ENCODE results near the gene LAIR2.
"Not testable (repeated sequence)": the region's sequence is repeated elsewhere in the genome, so short reads cannot be mapped to it uniquely, and the experiment has no call there.

The LAIR2 gene

GRCh38 chr19:54465426-54466109, 37.1 kb upstream of the LAIR2 start:
- peak overlapping the region; percentile 74 for H2BK15ac ChIP-seq (ENCODE audit: low read length)
- H3K4ac ChIP-seq (ENCODE audit: low read length), result no peak overlapping the region
- peaks cover 2 to 11% of the 10 kb centered on the region in 2 donors for H3K4me1 ChIP-seq (ENCODE audit: control insufficient read depth in 2 of 2, insufficient read depth in 1 of 2, low read depth in 1 of 2, low read length in 2 of 2)
- no peak overlapping the region for H3K14ac ChIP-seq (ENCODE audit: low read length)
- no peak overlapping the region for H2AFZ ChIP-seq (ENCODE audit: low read length)
- H3K27ac ChIP-seq (replicated peaks; ENCODE audit: low read length), result no peak overlapping the region
- H4K91ac ChIP-seq (ENCODE audit: low read depth, low read length, poor library complexity), result no peak overlapping the region
- no peaks in the 10 kb centered on the region for H3K9me3 ChIP-seq (replicated peaks in 1 of 2; ENCODE audit: control insufficient read depth in 2 of 2, insufficient read depth in 1 of 2, low read depth in 1 of 2, low read length in 2 of 2)
- peak overlapping the region; percentile 39 for H3K18ac ChIP-seq (ENCODE audit: low read length)
- peak overlapping the region; percentile 96 for H3K4me2 ChIP-seq (ENCODE audit: insufficient read depth, low read length, poor library complexity, severe bottlenecking)
- DNase-seq (ENCODE audit: low spot score), result no peak
- peak overlapping the region; percentile 96 for H4K8ac ChIP-seq (ENCODE audit: low read depth, low read length)
- H3K79me1 ChIP-seq (ENCODE audit: low read depth, low read length), result no peaks in the 10 kb centered on the region
- H2BK5ac ChIP-seq (ENCODE audit: low read length), result no peak overlapping the region
- H3K36me3 ChIP-seq (replicated peaks in 1 of 2; ENCODE audit: control insufficient read depth in 2 of 2, insufficient read depth in 2 of 2, low read length in 2 of 2), result peaks cover 13 to 19% of the 10 kb centered on the region in 2 donors
- peak overlapping the region; percentile 41 for H2BK12ac ChIP-seq (ENCODE audit: low read length)
- H2AK5ac ChIP-seq (ENCODE audit: low read depth, low read length), result peak overlapping the region; percentile 84
- WGBS, 2 donors (ENCODE audit: extremely low coverage in 2 of 2, insufficient read length in 2 of 2, insufficient replicate concordance in 1 of 2), result no CpG with 5 or more reads among the region's 49 CpGs
- peaks cover 0 to 18% (median 0%) of the 10 kb centered on the region in 3 experiments for H3K27me3 ChIP-seq (ENCODE audit: control insufficient read depth in 3 of 3, insufficient read depth in 3 of 3, low read depth in 1 of 3, low read length in 3 of 3)
- H3K23ac ChIP-seq (ENCODE audit: low read depth, low read length, poor library complexity), result peak overlapping the region; percentile 80
- no peak overlapping the region for H3K4me3 ChIP-seq (ENCODE audit: low read length in 2 of 2)
- no peak overlapping the region for H2BK120ac ChIP-seq (ENCODE audit: low read depth, low read length)
- H3K9ac ChIP-seq (ENCODE audit: low read depth, low read length, poor library complexity), result no peak overlapping the region

GRCh38 chr19:54466110-54466480, 36.5 kb upstream of the LAIR2 start:
- H2AFZ ChIP-seq (ENCODE audit: low read length); H2BK12ac ChIP-seq (ENCODE audit: low read length); H2BK5ac ChIP-seq (ENCODE audit: low read length); H3K14ac ChIP-seq (ENCODE audit: low read length); H3K27ac ChIP-seq (replicated peaks; ENCODE audit: low read length); H3K9ac ChIP-seq (ENCODE audit: low read depth, low read length, poor library complexity); H3K18ac ChIP-seq (ENCODE audit: low read length); H4K91ac ChIP-seq (ENCODE audit: low read depth, low read length, poor library complexity); DNase-seq (ENCODE audit: low spot score); H3K4me3 ChIP-seq (ENCODE audit: low read length in 2 of 2); H4K8ac ChIP-seq (ENCODE audit: low read depth, low read length); H3K23ac ChIP-seq (ENCODE audit: low read depth, low read length, poor library complexity); H3K79me1 ChIP-seq (ENCODE audit: low read depth, low read length); H2AK5ac ChIP-seq (ENCODE audit: low read depth, low read length); H2BK120ac ChIP-seq (ENCODE audit: low read depth, low read length); H3K4ac ChIP-seq (ENCODE audit: low read length); H3K9me3 ChIP-seq (replicated peaks in 1 of 2; ENCODE audit: control insufficient read depth in 2 of 2, insufficient read depth in 1 of 2, low read depth in 1 of 2, low read length in 2 of 2); H3K4me2 ChIP-seq (ENCODE audit: insufficient read depth, low read length, poor library complexity, severe bottlenecking); H2BK15ac ChIP-seq (ENCODE audit: low read length): not testable (repeated sequence)
- Histone ChIP-seq H3K4me1 (ENCODE audit: control insufficient read depth in 2 of 2, insufficient read depth in 1 of 2, low read depth in 1 of 2, low read length in 2 of 2) (peaks cover 5 to 13% of the 10 kb centered on the region in 2 donors), H3K27me3 (ENCODE audit: control insufficient read depth in 3 of 3, insufficient read depth in 3 of 3, low read depth in 1 of 3, low read length in 3 of 3) (peaks cover 0 to 24% (median 0%) of the 10 kb centered on the region in 3 experiments), H3K36me3 (replicated peaks in 1 of 2; ENCODE audit: control insufficient read depth in 2 of 2, insufficient read depth in 2 of 2, low read length in 2 of 2) (peaks cover 9 to 14% of the 10 kb centered on the region in 2 donors)
- no CpG with 5 or more reads among the region's 14 CpGs for WGBS, 2 donors (ENCODE audit: extremely low coverage in 2 of 2, insufficient read length in 2 of 2, insufficient replicate concordance in 1 of 2)

GRCh38 chr19:54469496-54469934, 33.1 kb upstream of the LAIR2 start:
- Histone ChIP-seq H4K8ac (ENCODE audit: low read depth, low read length) (no peak overlapping the region), H4K91ac (ENCODE audit: low read depth, low read length, poor library complexity) (no peak overlapping the region), H2BK5ac (ENCODE audit: low read length) (no peak overlapping the region), H3K4me1 (ENCODE audit: control insufficient read depth in 2 of 2, insufficient read depth in 1 of 2, low read depth in 1 of 2, low read length in 2 of 2) (peaks cover 13 to 18% of the 10 kb centered on the region in 2 donors), H3K14ac (ENCODE audit: low read length) (no peak overlapping the region), H3K9me3 (replicated peaks in 1 of 2; ENCODE audit: control insufficient read depth in 2 of 2, insufficient read depth in 1 of 2, low read depth in 1 of 2, low read length in 2 of 2) (peaks cover 0 to 2% of the 10 kb centered on the region in 2 donors), H3K4me2 (ENCODE audit: insufficient read depth, low read length, poor library complexity, severe bottlenecking) (no peak overlapping the region), H2AFZ (ENCODE audit: low read length) (no peak overlapping the region), H2BK120ac (ENCODE audit: low read depth, low read length) (no peak overlapping the region), H2BK12ac (ENCODE audit: low read length) (no peak overlapping the region), H3K4ac (ENCODE audit: low read length) (no peak overlapping the region), H3K27me3 (ENCODE audit: control insufficient read depth in 3 of 3, insufficient read depth in 3 of 3, low read depth in 1 of 3, low read length in 3 of 3) (peaks cover 0 to 29% (median 0%) of the 10 kb centered on the region in 3 experiments), H2AK5ac (ENCODE audit: low read depth, low read length) (no peak overlapping the region), H3K9ac (ENCODE audit: low read depth, low read length, poor library complexity) (no peak overlapping the region), H3K18ac (ENCODE audit: low read length) (no peak overlapping the region), H3K36me3 (replicated peaks in 1 of 2; ENCODE audit: control insufficient read depth in 2 of 2, insufficient read depth in 2 of 2, low read length in 2 of 2) (no peaks in the 10 kb centered on the region), H3K4me3 (ENCODE audit: low read length in 2 of 2) (no peak overlapping the region), H3K23ac (ENCODE audit: low read depth, low read length, poor library complexity) (no peak overlapping the region), H2BK15ac (ENCODE audit: low read length) (no peak overlapping the region), H3K79me1 (ENCODE audit: low read depth, low read length) (no peaks in the 10 kb centered on the region), H3K27ac (replicated peaks; ENCODE audit: low read length) (no peak overlapping the region)
- no peak for DNase-seq (ENCODE audit: low spot score)
- no CpG with 5 or more reads among the region's 8 CpGs for WGBS, 2 donors (ENCODE audit: extremely low coverage in 2 of 2, insufficient read length in 2 of 2, insufficient replicate concordance in 1 of 2)

- H3K36me3 ChIP-seq (replicated peaks in 1 of 2; ENCODE audit: control insufficient read depth in 2 of 2, insufficient read depth in 2 of 2, low read length in 2 of 2), result no peaks in the 10 kb centered on the region
- no peak overlapping the region for H2BK15ac ChIP-seq (ENCODE audit: low read length)
- DNase-seq (ENCODE audit: low spot score), result no peak
- no peak overlapping the region for H3K23ac ChIP-seq (ENCODE audit: low read depth, low read length, poor library complexity)
- no peak overlapping the region for H4K91ac ChIP-seq (ENCODE audit: low read depth, low read length, poor library complexity)
- H3K18ac ChIP-seq (ENCODE audit: low read length), result no peak overlapping the region
- H2BK12ac ChIP-seq (ENCODE audit: low read length), result no peak overlapping the region
- H3K4me1 ChIP-seq (ENCODE audit: control insufficient read depth in 2 of 2, insufficient read depth in 1 of 2, low read depth in 1 of 2, low read length in 2 of 2), result peaks cover 13 to 18% of the 10 kb centered on the region in 2 donors
- H3K9ac ChIP-seq (ENCODE audit: low read depth, low read length, poor library complexity), result no peak overlapping the region
- H2AFZ ChIP-seq (ENCODE audit: low read length), result no peak overlapping the region
- H3K4me2 ChIP-seq (ENCODE audit: insufficient read depth, low read length, poor library complexity, severe bottlenecking), result no peak overlapping the region
- no peak overlapping the region for H3K27ac ChIP-seq (replicated peaks; ENCODE audit: low read length)
- H4K8ac ChIP-seq (ENCODE audit: low read depth, low read length), result no peak overlapping the region
- H3K27me3 ChIP-seq (ENCODE audit: control insufficient read depth in 3 of 3, insufficient read depth in 3 of 3, low read depth in 1 of 3, low read length in 3 of 3), result peaks cover 0 to 25% (median 0%) of the 10 kb centered on the region in 3 experiments
- no peak overlapping the region for H3K4me3 ChIP-seq (ENCODE audit: low read length in 2 of 2)
- no peak overlapping the region for H2AK5ac ChIP-seq (ENCODE audit: low read depth, low read length)
- H3K14ac ChIP-seq (ENCODE audit: low read length), result no peak overlapping the region
- H3K4ac ChIP-seq (ENCODE audit: low read length), result no peak overlapping the region
- WGBS, 2 donors (ENCODE audit: extremely low coverage in 2 of 2, insufficient read length in 2 of 2, insufficient replicate concordance in 1 of 2), result no CpG with 5 or more reads among the region's 10 CpGs
- H3K79me1 ChIP-seq (ENCODE audit: low read depth, low read length), result no peaks in the 10 kb centered on the region
- H2BK120ac ChIP-seq (ENCODE audit: low read depth, low read length), result no peak overlapping the region
- no peak overlapping the region for H2BK5ac ChIP-seq (ENCODE audit: low read length)
- H3K9me3 ChIP-seq (replicated peaks in 1 of 2; ENCODE audit: control insufficient read depth in 2 of 2, insufficient read depth in 1 of 2, low read depth in 1 of 2, low read length in 2 of 2), result peaks cover 0 to 2% of the 10 kb centered on the region in 2 donors
These were observed 32.2 kb upstream of the LAIR2 start for GRCh38 chr19:54470276-54470887.
